NCI-H1105 treated with DMSO at 0.1 percent for 48 hours (cell line): ENCODE results near the gene PBX2.
A peak's percentile ranks its signal among the peaks of the same experiment; 100 is the strongest.
"Not testable (repeated sequence)": the region's sequence is repeated elsewhere in the genome, so short reads cannot be mapped to it uniquely, and the experiment has no call there.

Experiments used
- DNase-seq: peaks from one replicate; lab custom pipeline; 2025; lab: John Stamatoyannopoulos, UW

Gene PBX2

DNA sequence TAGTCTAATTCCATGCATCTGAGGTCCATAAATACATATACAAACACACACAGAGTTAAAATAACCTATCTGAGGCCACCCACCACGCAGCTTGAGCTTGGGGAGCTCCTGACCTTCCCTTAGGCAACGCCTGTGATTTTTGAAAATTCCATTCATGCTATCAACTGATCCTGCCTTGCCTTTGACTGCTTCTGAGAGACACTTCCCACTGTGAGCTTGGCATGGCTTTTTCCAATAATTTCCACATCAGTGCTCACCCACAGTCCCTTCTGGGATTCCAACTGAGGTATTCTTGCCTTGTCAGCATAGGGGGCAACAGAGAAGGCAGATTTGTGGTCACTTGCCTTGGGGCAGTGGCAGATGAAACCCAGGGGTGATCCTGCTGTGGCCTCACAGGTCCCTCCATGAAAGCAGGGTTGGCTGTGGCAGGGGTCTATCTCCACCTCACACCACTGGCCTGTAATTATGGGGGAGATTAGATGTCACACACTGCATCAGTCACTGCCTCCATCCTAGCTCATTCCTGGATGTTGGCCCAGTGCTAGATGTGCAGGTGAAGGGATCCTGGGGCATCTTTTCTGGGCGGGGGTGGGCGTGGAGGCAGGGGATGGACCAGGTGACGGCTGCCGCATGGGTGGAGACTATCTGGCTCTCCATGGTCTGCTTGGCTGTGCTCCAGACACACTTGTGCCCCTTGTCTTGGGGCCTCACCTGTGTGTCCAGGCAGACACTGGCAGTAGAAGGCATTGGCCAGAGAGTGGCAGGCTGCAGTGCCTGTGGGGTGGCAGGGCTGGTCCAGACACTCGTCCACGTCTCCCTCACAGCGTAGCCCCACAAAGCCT, 13.6 kb upstream of the PBX2 start:
- DNase-seq = no peak

GRCh38 chr6:32202186-32202585, 12.2 kb upstream of the PBX2 start:
- DNase-seq = no peak

DNA sequence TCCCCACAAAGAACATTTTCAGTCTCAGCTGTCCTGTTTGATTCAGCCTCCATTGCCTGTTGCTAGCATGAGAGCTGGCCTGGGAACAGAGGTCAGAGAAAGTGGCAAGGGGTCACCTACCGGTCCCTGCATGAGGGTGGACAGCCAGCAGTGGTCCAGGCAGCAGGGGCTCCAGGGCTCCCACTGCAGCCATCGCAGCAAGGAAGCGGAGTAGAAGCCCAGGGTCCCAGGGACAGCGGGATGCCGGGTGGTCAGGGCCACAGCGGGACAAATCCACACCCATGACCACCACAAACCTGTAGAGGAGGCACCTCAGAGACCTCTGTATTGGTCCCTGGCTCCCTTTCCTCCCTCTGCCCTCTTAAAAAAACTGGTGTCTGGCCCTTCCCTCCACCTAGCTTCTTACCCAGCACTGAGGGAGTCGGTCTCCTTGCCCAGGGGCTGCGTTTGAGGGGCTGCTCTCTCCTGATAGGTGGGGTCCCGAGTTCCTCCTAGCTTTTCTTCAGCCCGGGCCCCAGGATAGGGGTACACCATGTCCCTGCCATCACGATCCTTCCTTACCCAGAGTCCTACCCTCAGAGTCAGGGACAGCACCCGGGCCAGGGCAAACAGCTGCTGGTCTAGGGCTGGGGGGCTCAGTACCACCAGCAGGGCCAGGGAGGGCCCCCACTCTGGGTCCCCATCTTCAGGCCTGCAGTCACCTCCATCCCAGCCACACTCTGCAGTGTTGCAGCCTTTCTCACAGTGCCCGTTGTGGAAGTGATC, 10.9 kb upstream of the PBX2 start:
- DNase-seq = no peak

GRCh38 chr6:32198866-32199265, 8.9 kb upstream of the PBX2 start:
- no peak for DNase-seq

GRCh38 chr6:32198345-32198696, 8.3 kb upstream of the PBX2 start:
- no peak for DNase-seq

DNA sequence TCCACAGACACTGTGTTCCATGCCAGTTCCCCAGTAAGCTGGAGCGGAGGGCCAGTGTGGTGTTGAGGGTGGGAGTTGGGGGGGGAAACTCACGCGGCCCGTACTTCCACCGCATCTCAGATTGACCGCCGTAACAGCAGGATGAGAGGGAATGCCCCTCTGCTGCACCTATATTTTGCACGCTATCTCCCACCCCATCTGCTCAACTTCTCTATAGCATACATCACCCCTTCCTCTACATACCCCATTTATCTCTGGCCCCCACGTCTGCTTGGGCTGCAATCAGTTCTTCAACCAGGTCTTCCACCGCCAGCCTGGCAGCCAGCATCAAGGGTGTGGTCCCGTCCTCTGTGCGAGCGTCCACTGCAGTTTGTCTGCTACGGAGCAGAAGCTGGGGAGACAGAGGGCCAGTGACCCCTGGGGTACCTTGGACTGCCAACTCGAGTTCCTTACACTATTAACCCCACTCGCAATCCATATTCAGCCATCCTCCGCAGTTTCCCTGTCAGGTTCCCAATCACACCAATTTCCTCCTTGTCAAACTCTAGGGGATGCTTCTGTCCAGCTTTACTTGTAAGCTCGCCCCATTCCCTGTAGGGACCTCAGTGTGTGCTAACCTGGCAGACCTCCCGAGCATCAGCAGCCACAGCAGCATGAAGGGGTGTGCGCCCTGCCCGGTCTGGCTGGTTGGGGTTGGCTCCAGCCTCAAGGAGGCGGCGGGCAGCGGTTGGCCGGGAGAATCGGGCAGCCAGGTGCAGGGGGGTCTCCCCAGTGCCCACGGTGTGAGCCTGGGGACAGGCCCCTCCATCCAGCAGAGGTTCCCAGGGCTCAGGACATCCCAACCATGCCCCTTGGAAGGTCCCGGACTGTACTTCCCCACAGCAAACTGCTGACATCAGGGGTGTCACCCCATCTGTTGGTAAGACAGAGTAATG, 6.9 kb upstream of the PBX2 start:
- DNase-seq = no peak

DNA sequence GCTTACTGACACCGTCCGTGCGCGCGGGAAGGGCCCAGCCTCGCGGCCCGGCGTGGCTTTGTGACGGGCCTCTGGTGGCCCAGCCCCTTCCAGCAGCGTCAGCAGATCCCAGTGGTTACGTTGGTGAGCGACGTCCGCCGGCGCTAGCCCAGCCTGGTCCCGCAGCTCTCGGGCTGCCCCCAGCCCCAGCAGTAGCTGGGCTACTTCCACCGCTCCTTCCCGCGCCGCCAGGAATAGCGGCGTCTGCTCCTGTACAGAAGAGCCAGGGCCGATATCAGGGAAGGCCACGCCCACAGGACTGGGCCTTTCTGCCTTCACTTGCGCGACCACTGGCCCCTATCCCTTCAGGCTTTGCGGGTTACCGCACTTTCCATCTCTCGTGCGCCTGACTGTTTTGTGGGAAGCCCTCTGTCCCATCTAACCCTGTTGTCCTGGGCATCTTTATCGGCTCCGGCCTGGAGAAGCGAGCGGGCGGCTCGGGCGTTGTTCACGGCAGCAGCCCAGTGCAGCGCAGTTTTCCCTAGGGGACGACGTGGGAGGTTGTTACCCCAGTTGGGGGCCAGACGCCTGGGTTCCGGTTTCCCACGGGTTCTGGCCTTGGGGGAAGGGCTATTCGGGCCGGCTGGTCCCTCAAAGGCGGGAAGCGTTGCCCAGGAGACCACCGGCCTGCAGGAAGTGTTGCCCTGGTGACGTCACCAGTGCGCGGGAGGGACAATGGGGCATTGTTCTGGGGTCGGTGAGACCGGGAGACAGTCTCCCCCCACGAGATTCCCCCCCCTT, 6.1 kb upstream of the PBX2 start:
- peak; percentile 83 for DNase-seq

DNA sequence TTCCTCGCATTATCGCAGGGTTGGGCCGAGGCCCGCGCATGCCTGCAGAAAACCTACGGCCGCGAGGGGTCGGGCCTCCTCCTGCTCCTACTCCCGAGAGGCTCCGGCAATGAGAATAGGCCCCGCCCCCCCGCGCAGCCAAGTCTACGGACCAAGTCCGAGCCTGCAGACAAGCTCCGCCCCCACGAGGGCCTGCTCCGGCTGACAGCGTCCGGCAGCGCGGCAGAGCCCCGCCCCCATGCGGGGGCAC, 5.6 kb upstream of the PBX2 start:
- DNase-seq = peak; percentile 99

GRCh38 chr6:32194825-32195651, 5.0 kb upstream of the PBX2 start:
- DNase-seq = no peak

GRCh38 chr6:32194388-32194787, 4.4 kb upstream of the PBX2 start:
- DNase-seq = no peak

DNA sequence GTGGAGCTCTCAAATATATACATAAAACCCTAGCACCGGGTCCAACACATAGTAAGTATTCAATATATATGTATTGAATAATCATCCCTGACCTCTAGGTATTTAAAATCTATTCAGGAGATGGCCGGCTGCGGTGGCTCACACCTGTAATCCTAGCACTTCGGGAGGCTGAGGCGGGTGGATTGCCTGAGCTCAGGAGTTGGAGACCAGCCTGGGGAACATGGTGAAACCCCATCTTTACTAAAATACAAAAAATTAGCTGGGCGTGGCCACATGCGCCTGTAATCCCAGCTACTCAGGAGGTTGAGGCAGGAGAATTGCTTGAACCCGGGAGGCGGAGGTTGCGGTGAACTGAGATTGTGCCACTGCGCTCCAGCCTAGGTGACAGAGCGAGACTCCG, 3.1 kb upstream of the PBX2 start:
- DNase-seq = not testable (repeated sequence)

DNA sequence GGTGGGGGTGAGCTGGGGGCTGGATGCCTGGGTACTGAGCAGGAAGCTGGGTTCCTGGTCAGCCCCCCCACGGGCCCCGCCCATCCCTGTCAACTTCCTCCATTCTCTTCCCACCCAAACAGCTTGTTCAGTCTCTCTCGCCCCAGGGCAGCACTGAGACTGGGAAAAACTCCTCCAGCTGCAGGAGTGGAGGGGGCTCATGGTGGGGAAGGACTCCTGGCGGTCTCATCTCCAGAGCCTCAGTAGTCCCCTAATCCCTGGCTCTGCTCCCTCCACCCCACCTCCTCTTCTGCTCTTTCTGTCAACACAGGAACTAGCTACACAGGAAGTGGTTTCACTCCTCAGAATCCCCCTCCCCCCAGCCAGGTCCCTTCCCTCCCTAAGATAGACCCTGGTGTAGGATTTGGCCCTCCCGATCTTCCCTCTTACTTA, 2.6 kb upstream of the PBX2 start, which contains the start of gene GPSM3:
Gene GPSM3, minus strand, starts transcription at position 36 of the 432 bp plus-strand sequence. CDS start 130 bp downstream, outside the sequence.
- DNase-seq = no peak

GRCh38 chr6:32191696-32192607, 1.9 kb upstream of the PBX2 start:
- DNase-seq = no peak

- DNase-seq = no peak
Observed at GRCh38 chr6:32190911-32191677, 1.1 kb upstream of the PBX2 start.

DNA sequence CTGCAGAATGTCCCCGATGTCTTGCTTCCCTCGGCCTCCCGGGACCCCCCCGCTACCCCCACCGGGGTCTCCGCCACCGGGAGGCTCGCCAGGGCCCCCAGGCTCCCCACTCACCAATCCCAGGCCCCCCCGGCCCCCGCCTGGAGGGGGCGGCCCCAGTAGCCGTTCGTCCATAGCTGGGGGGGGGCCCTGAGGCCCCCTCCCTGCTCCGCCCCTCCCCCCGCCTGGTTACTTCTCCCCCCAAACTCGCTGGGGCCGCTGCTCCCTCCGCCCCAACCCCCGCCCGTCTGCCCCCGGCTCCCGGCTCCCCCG, 304 bp downstream of the PBX2 start:
- no peak for DNase-seq

DNA sequence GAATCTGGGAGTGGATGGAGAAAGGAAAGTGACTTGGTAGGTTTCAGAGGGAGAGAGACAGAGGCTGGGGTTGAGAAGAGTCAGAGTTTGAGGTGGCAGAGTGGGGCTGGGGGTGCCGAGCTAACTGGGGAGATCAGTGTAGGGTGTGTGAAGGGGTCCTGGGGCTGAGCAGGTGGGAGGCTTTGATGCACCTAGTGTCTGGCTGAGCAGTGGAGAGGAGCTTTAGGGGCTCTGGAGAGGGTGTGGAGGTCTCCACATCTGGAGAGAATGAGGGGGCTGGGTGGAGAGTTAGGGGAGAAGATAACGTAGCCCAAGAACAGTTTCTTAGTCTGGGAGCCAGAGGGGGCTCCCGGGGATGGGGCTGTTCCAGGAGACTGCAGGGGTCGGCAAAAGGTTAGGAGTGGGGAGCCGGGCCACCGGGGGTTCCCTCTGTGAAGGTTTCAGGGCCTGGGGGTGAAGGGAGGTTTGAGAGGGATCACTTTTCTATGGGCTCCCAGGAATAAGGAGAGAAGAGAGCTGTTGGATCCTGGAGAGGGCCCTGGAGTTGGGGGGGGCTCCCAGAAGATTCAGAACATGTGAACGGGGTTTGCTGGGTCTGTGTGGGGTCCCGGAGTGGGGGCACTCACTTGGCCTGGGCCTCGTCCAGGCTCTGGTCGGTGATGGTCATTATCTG, 797 bp downstream of the PBX2 start:
- DNase-seq = no peak

DNA sequence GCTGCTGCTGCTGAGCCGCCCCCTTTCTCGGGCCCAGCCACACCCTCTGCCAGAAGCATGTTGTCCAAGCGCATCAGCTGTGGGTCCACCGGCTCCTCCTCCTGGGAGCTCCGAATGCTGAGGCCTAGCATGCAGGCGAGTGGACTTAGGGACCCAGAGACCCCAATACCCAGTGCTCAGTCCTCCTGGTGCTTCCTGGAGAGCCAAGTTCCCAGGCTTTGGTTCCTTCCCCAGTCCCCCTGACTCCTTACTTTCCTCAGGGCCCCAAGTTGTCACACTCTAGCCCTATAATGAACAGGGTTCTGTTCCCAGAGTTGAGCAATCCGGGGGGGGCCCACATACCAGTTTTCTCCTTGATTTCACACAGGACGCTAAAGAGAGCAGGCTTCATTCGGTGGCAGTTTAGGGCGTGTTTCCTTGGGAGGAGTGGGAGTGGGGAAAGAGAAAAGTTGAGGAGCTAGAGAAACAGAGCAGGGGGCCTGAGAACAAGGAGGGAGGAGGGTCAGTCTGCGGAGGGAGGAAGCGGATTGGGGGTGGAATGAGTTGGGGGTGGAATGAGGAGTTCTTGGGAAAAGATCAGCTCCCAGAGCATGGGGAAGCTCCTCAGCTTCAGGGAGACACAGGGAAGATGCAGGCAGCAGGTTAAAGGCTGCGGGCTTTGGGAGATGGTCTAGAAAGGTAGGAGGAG, 1.5 kb downstream of the PBX2 start:
- DNase-seq = no peak
